Stimulated activated naive CD4-positive, alpha-beta T cell (primary cell): ENCODE measurements around the gene OPN1LW.
"Not testable (repeated sequence)": the region's sequence is repeated elsewhere in the genome, so short reads cannot be mapped to it uniquely, and the experiment has no call there.

Source experiments
- DNase-seq, 6 experiments: peaks; one replicate each; lab custom pipeline; 2025; lab: John Stamatoyannopoulos, UW

OPN1LW gene

GRCh38 chrX:154132366-154132765 is 11.7 kb upstream of the OPN1LW start:
- DNase-seq, result no peak

GRCh38 chrX:154135458-154136229 is 8.4 kb upstream of the OPN1LW start:
- DNase-seq, result peak in 3 of 6 experiments; percentile 45 to 54 (median 46)

GRCh38 chrX:154136627-154137161 is 7.3 kb upstream of the OPN1LW start:
- DNase-seq, result peak; percentile 33 to 68 (median 63)

- no peak for DNase-seq
These were observed 5.2 kb upstream of the OPN1LW start for GRCh38 chrX:154138857-154139256.

GRCh38 chrX:154140206-154140605 is 3.8 kb upstream of the OPN1LW start:
- DNase-seq, result no peak

GRCh38 chrX:154140742-154141141 is 3.3 kb upstream of the OPN1LW start:
- no peak for DNase-seq

- no peak for DNase-seq
These were observed 1.7 kb upstream of the OPN1LW start for GRCh38 chrX:154142386-154142785.

- DNase-seq, result no peak
These were observed 895 bp upstream of the OPN1LW start for GRCh38 chrX:154142950-154143745.

- not testable (repeated sequence) for DNase-seq
These were observed 7.0 kb downstream of the OPN1LW start for GRCh38 chrX:154151030-154151429.

GRCh38 chrX:154156221-154156620 is 12.2 kb downstream of the OPN1LW start:
- not testable (repeated sequence) for DNase-seq

- DNase-seq, result not testable (repeated sequence)
These were observed 13.2 kb downstream of the OPN1LW start for GRCh38 chrX:154157207-154157606.

- not testable (repeated sequence) for DNase-seq
These were observed 15.3 kb downstream of the OPN1LW start for GRCh38 chrX:154159345-154159744.

- not testable (repeated sequence) for DNase-seq
These were observed 20.9 kb downstream of the OPN1LW start for GRCh38 chrX:154164902-154165301.

- not testable (repeated sequence) for DNase-seq
These were observed 24.3 kb downstream of the OPN1LW start for GRCh38 chrX:154168384-154168783.

- not testable (repeated sequence) for DNase-seq
These were observed 28.5 kb downstream of the OPN1LW start for GRCh38 chrX:154172535-154172943.

- DNase-seq, result not testable (repeated sequence)
These were observed 30.3 kb downstream of the OPN1LW start for GRCh38 chrX:154174356-154174755.

GRCh38 chrX:154182296-154182695 is 38.3 kb downstream of the OPN1LW start, which contains the start of gene OPN1MW:
TSS of gene OPN1MW (plus strand) at chrX:154182596. CDS start at chrX:154182678, 82 bp downstream.
- DNase-seq, result not testable (repeated sequence)

GRCh38 chrX:154183794-154184193 is 39.8 kb downstream of the OPN1LW start:
- DNase-seq, result not testable (repeated sequence)

GRCh38 chrX:154192846-154193245 is 48.8 kb downstream of the OPN1LW start:
- DNase-seq, result not testable (repeated sequence)

GRCh38 chrX:154194316-154194715 is 50.3 kb downstream of the OPN1LW start:
- not testable (repeated sequence) for DNase-seq

- not testable (repeated sequence) for DNase-seq
These were observed 52.4 kb downstream of the OPN1LW start for GRCh38 chrX:154196466-154196865.
